CD4-positive, alpha-beta memory T cell (primary cell): Measurements from ENCODE around the gene RTN4. TPM values are rescaled to one million over a fixed set of nuclear protein-coding genes. Genes with fewer than 3 reads are reported as not detected.

Experiments
- CTCF ChIA-PET: fragments of 350-600 bp; sonication (Branson Sonifier 250); formaldehyde crosslinking; loops from one replicate; lab custom pipeline; 2021; ENCODE audit warnings: inconsistent platforms; ENCODE audit not compliant: partially characterized antibody; lab: Charles Lee
- POLR2A ChIA-PET: fragments of 350-600 bp; sonication (Branson Sonifier 250); formaldehyde crosslinking; loops from one replicate; lab custom pipeline; 2021; ENCODE audit not compliant: partially characterized antibody; lab: Charles Lee
- DNase-seq, 5 donors: peaks; one replicate each; pipeline versions ENCODE4 v3.0.0 to v3.0.0-alpha.2; 2020 to 2022; ENCODE audit warnings: mixed read lengths in 1 of 5
- H3K27ac ChIP-seq: one replicate; pipeline ENCODE4 v1.7.0; 2013; ENCODE audit warnings: low read depth, low read length
- H3K27me3 ChIP-seq: 2 replicates; pipeline ENCODE4 v1.7.0; 2013; ENCODE audit warnings: mild to moderate bottlenecking, low read length, moderate library complexity; ENCODE audit not compliant: insufficient read depth
- H3K36me3 ChIP-seq: 2 replicates; pipeline ENCODE4 v1.7.0; 2013; ENCODE audit warnings: mild to moderate bottlenecking, low read length, moderate library complexity; ENCODE audit not compliant: insufficient read depth
- H3K4me1 ChIP-seq: 2 replicates; pipeline ENCODE4 v1.7.0; 2013; ENCODE audit warnings: mild to moderate bottlenecking, low read length, moderate library complexity; ENCODE audit not compliant: insufficient read depth
- H3K4me3 ChIP-seq, 2 donors: one replicate each; pipeline ENCODE4 v1.7.0; 2013; ENCODE audit warnings: low read length in 2 of 2, mild to moderate bottlenecking in 1 of 2
- H3K9me3 ChIP-seq, 2 donors: one replicate each; pipeline ENCODE4 v1.7.0; 2013; ENCODE audit warnings: low read length in 2 of 2, control low read depth in 1 of 2; ENCODE audit not compliant: control insufficient read depth in 1 of 2
- H3K27ac Mint-ChIP-seq, 7 donors: one replicate each; pipeline ENCODE4 v1.8.0; 2020 to 2021; ENCODE audit warnings: mixed read lengths in 7 of 7, mild to moderate bottlenecking in 6 of 7, inconsistent platforms in 3 of 7, moderate library complexity in 3 of 7
- H3K27me3 Mint-ChIP-seq, 2 donors: one replicate each; pipeline ENCODE4 v1.8.0; 2020 to 2021; ENCODE audit warnings: mixed read lengths in 2 of 2
- H3K36me3 Mint-ChIP-seq, 2 donors: one replicate each; pipeline ENCODE4 v1.8.0; 2020 to 2021; ENCODE audit warnings: mixed read lengths in 2 of 2, inconsistent platforms in 1 of 2, mild to moderate bottlenecking in 1 of 2
- H3K4me1 Mint-ChIP-seq, 4 donors: one replicate each; pipeline ENCODE4 v1.8.0; 2020 to 2021; ENCODE audit warnings: mixed read lengths in 4 of 4, mild to moderate bottlenecking in 1 of 4
- H3K4me3 Mint-ChIP-seq, 8 donors: one replicate each; pipeline ENCODE4 v1.8.0; 2020 to 2021; ENCODE audit warnings: mixed read lengths in 8 of 8, mild to moderate bottlenecking in 7 of 8, moderate library complexity in 6 of 8, inconsistent platforms in 3 of 8
- H3K9me3 Mint-ChIP-seq, 8 donors: one replicate each; pipeline ENCODE4 v1.8.0; 2020 to 2021; ENCODE audit warnings: mixed read lengths in 8 of 8, mild to moderate bottlenecking in 5 of 8, inconsistent platforms in 3 of 8, moderate library complexity in 1 of 8
- intact Hi-C: fragments of 100-400 bp; cut with micrococcal nuclease; formaldehyde crosslinking; loops from one replicate; pipeline ENCODE4 v1.15.1; 2023
- polyA plus RNA-seq, 2 donors: library from polyadenylated mRNA; unstranded; fragments of 300-500 nt; fragmentation: Illumina TruSeq; gene quantifications; one replicate each; pipeline ENCODE4 v1.2.3, GENCODE V29; 2021
- total RNA-seq, 2 experiments: library from RNA; stranded (reverse); gene quantifications; one replicate each; pipeline ENCODE4 v1.2.3, GENCODE V29; 2021

Gene RTN4
- total and polyA plus RNA-seq, 4 experiments from 2014 or later, result 73.8 to 90.0 (median 85.2) TPM

- Mint-ChIP-seq H3K9me3 (peaks cover 0 to 2% (median 0%) of the 10 kb centered on the region in 8 donors), H3K4me1 (peaks cover 0 to 2% (median 0%) of the 10 kb centered on the region in 4 donors), H3K27me3 (peaks cover 6% of the 10 kb centered on the region in 2 donors), H3K4me3 (no peak overlapping the region), H3K27ac (no peak overlapping the region), H3K36me3 (no peaks in the 10 kb centered on the region)
- Histone ChIP-seq H3K9me3 (no peaks in the 10 kb centered on the region), H3K4me3 (no peak overlapping the region), H3K27ac (no peak overlapping the region), H3K27me3 (no peaks in the 10 kb centered on the region), H3K4me1 (no peaks in the 10 kb centered on the region), H3K36me3 (no peaks in the 10 kb centered on the region)
- POLR2A ChIA-PET, result no interaction called here
- intact Hi-C loops, result no loop called here
- no peak for DNase-seq
- CTCF ChIA-PET, result interaction anchor here (0.8 to 1.8 kb wide), 5 partner anchors 12 to 174 kb away, joined by 3 to 4 read pairs (median 3); no protein-coding TSS in a partner anchor
Observed at GRCh38 chr2:55073000-55073983, 23.0 kb upstream of the RTN4 start.

- ChIA-PET CTCF (interaction anchor here (1.0 kb wide), 1 partner anchor 103 kb away, joined by 3 read pairs; no protein-coding TSS in a partner anchor), POLR2A (interaction anchor here (1.1 kb wide), 1 partner anchor 105 kb away, joined by 4 read pairs; no protein-coding TSS in a partner anchor)
- peak overlapping the region in 3 of 7 donors; percentile 29 to 76 (median 57) for H3K27ac Mint-ChIP-seq
- no peak overlapping the region for H3K4me3 Mint-ChIP-seq
- no peaks in the 10 kb centered on the region for H3K4me1 ChIP-seq
- H3K4me3 ChIP-seq, result no peak overlapping the region
- H3K27me3 Mint-ChIP-seq, result no peaks in the 10 kb centered on the region
- H3K4me1 Mint-ChIP-seq, result peaks cover 0 to 4% (median under 1%) of the 10 kb centered on the region in 4 donors
- H3K27me3 ChIP-seq, result no peaks in the 10 kb centered on the region
- DNase-seq, result peak in 1 of 5 donors; percentile 15
- no peak overlapping the region for H3K27ac ChIP-seq
- no peaks in the 10 kb centered on the region for H3K9me3 Mint-ChIP-seq
- no peaks in the 10 kb centered on the region for H3K36me3 ChIP-seq
- H3K9me3 ChIP-seq, result no peaks in the 10 kb centered on the region
- intact Hi-C loops, result no loop called here
- no peaks in the 10 kb centered on the region for H3K36me3 Mint-ChIP-seq
Observed at GRCh38 chr2:55063713-55064323, 13.6 kb upstream of the RTN4 start.

GRCh38 chr2:55063226-55063625 lies 13.0 kb upstream of the RTN4 start:
- no peaks in the 10 kb centered on the region for H3K27me3 ChIP-seq
- Mint-ChIP-seq H3K4me1 (peaks cover 0 to 4% (median under 1%) of the 10 kb centered on the region in 4 donors), H3K4me3 (peak overlapping the region in 1 of 8 donors; percentile 20), H3K9me3 (no peaks in the 10 kb centered on the region), H3K27ac (peak overlapping the region in 4 of 7 donors; percentile 56 to 76 (median 61)), H3K27me3 (no peaks in the 10 kb centered on the region), H3K36me3 (no peaks in the 10 kb centered on the region)
- H3K27ac ChIP-seq, result no peak overlapping the region
- DNase-seq, result peak in 3 of 5 donors; percentile 45 to 61 (median 61)
- no peaks in the 10 kb centered on the region for H3K4me1 ChIP-seq
- ChIA-PET CTCF (no interaction called here), POLR2A (interaction anchor here (2.2 kb wide), 1 partner anchor 12 kb away, joined by 7 read pairs; the partner anchor contains the start of gene RTN4)
- intact Hi-C loops, result no loop called here
- H3K9me3 ChIP-seq, result no peaks in the 10 kb centered on the region
- H3K36me3 ChIP-seq, result no peaks in the 10 kb centered on the region
- H3K4me3 ChIP-seq, result no peak overlapping the region

GRCh38 chr2:55062754-55063153 lies 12.5 kb upstream of the RTN4 start:
- Mint-ChIP-seq H3K27me3 (no peaks in the 10 kb centered on the region), H3K36me3 (no peaks in the 10 kb centered on the region), H3K4me3 (no peak overlapping the region), H3K4me1 (peaks cover 0 to 4% (median under 1%) of the 10 kb centered on the region in 4 donors), H3K9me3 (no peaks in the 10 kb centered on the region), H3K27ac (peak overlapping the region in 3 of 7 donors; percentile 33 to 64 (median 53))
- POLR2A ChIA-PET, result interaction anchor here (2.2 kb wide), 1 partner anchor 12 kb away, joined by 7 read pairs; the partner anchor contains the start of gene RTN4
- intact Hi-C loops, result no loop called here
- no peaks in the 10 kb centered on the region for H3K9me3 ChIP-seq
- no peak overlapping the region for H3K4me3 ChIP-seq
- DNase-seq, result no peak
- H3K36me3 ChIP-seq, result no peaks in the 10 kb centered on the region
- no peaks in the 10 kb centered on the region for H3K4me1 ChIP-seq
- no peaks in the 10 kb centered on the region for H3K27me3 ChIP-seq
- CTCF ChIA-PET, result interaction anchor here (0.8 kb wide), 1 partner anchor 14 kb away, joined by 5 read pairs; no protein-coding TSS in a partner anchor
- H3K27ac ChIP-seq, result no peak overlapping the region

- ChIA-PET POLR2A (interaction anchor here (2.2 kb wide), 1 partner anchor 11 kb away, joined by 7 read pairs; the partner anchor contains the start of gene RTN4), CTCF (interaction anchor here (1.0 to 1.8 kb wide), 3 partner anchors 9 to 112 kb away, joined by 3 to 4 read pairs (median 3); no protein-coding TSS in a partner anchor)
- Histone ChIP-seq H3K4me3 (no peak overlapping the region), H3K27ac (no peak overlapping the region), H3K27me3 (no peaks in the 10 kb centered on the region), H3K9me3 (no peaks in the 10 kb centered on the region), H3K36me3 (no peaks in the 10 kb centered on the region), H3K4me1 (no peaks in the 10 kb centered on the region)
- no peaks in the 10 kb centered on the region for H3K9me3 Mint-ChIP-seq
- no peaks in the 10 kb centered on the region for H3K36me3 Mint-ChIP-seq
- H3K4me1 Mint-ChIP-seq, result peaks cover 0 to 4% (median under 1%) of the 10 kb centered on the region in 4 donors
- H3K27ac Mint-ChIP-seq, result peak overlapping the region in 3 of 7 donors; percentile 57 to 87 (median 75)
- no peaks in the 10 kb centered on the region for H3K27me3 Mint-ChIP-seq
- DNase-seq, result no peak
- intact Hi-C loops, result no loop called here
- peak overlapping the region in 1 of 8 donors; percentile 6 for H3K4me3 Mint-ChIP-seq
Observed at GRCh38 chr2:55061523-55062344, 11.5 kb upstream of the RTN4 start.

- Mint-ChIP-seq H3K4me3 (peak overlapping the region in 1 of 8 donors; percentile 27), H3K36me3 (no peaks in the 10 kb centered on the region), H3K4me1 (peaks cover 0 to 5% (median 4%) of the 10 kb centered on the region in 4 donors), H3K9me3 (no peaks in the 10 kb centered on the region), H3K27me3 (no peaks in the 10 kb centered on the region), H3K27ac (no peak overlapping the region)
- ChIA-PET POLR2A (no interaction called here), CTCF (interaction anchor here (1.8 kb wide), 1 partner anchor 13 kb away, joined by 4 read pairs; no protein-coding TSS in a partner anchor)
- H3K4me1 ChIP-seq, result peaks cover 3% of the 10 kb centered on the region
- intact Hi-C loops, result loop anchor here (10.0 kb wide), 1 partner anchor 945 kb away; the partner anchor contains the start of gene ACYP2
- no peak overlapping the region for H3K4me3 ChIP-seq
- no peak for DNase-seq
- no peak overlapping the region for H3K27ac ChIP-seq
- H3K9me3 ChIP-seq, result no peaks in the 10 kb centered on the region
- no peaks in the 10 kb centered on the region for H3K36me3 ChIP-seq
- no peaks in the 10 kb centered on the region for H3K27me3 ChIP-seq
Observed at GRCh38 chr2:55059793-55060192, 9.5 kb upstream of the RTN4 start.
